SK-N-MC (cell line): ENCODE results near the gene MTCP1.

Experiments
- EZH2 ChIP-seq: fragments of 200-600 bp; sonication (generic); IDR thresholded peaks from one replicate; pipeline ENCODE4 v1.6.1; 2017; ENCODE audit warnings: antibody characterized with exemption
- FOXP2 ChIP-seq: optimal IDR thresholded peaks from 2 replicates; pipeline ENCODE3; 2011; ENCODE audit warnings: mild to moderate bottlenecking, moderate library complexity; ENCODE audit not compliant: insufficient read depth; ENCODE audit errors: extremely low read length, control extremely low read depth
- POLR2AphosphoS5 ChIP-seq: IDR thresholded peaks from 2 replicates; pipeline ENCODE4 v1.6.1; 2012; ENCODE audit warnings: mild to moderate bottlenecking, low read depth, low read length, borderline replicate concordance

DNA sequence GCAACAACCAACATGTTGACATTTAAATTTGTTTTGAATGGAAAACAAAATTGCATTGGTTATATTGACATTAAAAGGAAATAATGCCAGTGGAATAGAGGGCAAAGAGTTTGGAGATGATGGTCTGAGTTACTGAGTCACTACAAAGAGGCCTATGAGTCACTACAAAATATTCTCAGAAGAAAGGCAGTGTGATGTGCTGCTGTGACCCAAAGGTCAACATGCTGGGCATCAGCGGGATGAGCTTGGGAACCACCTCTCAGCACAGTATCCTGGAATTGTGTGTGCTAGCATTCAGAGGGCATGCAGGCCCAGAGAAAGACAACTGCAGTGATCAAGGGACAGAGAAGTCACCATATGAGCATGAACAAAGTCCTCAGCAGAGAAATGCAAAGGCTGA lies 2.8 kb downstream of the MTCP1 start:
- TF ChIP-seq POLR2AphosphoS5 (no peak), EZH2 (no peak), FOXP2 (no peak)
